Panc1 (cell line): ENCODE data around the gene IQGAP1. TPM values are rescaled to one million over a fixed set of nuclear protein-coding genes. Genes with fewer than 3 reads are reported as not detected.
A peak's percentile ranks its signal among the peaks of the same experiment; 100 is the strongest.

Source experiments
- ATAC-seq: fragments of 200-7000 bp; cut with Tn5 transposase; 2 replicates; pipeline ENCODE4 v1.9.1; 2020; ENCODE audit warnings: mild to moderate bottlenecking, moderate library complexity
- BruUV-seq: library from RNA; stranded (reverse); fragments of 400-500 nt; replicated peaks from 2 replicates; lab custom pipeline; 2021; lab: Mats Ljungman, UMichigan
- CTCF ChIA-PET: fragments of 300-600 bp; sonication (Branson Sonifier 250); formaldehyde crosslinking; loops from one replicate; lab custom pipeline; 2022; ENCODE audit warnings: antibody characterized with exemption; lab: Charles Lee
- POLR2A ChIA-PET: fragments of 300-600 bp; sonication (Branson Sonifier 250); formaldehyde crosslinking; loops from one replicate; lab custom pipeline; 2022; ENCODE audit warnings: antibody characterized with exemption; lab: Charles Lee
- DNase-seq: peaks from one replicate; pipeline ENCODE4 v3.0.0-alpha.2; 2010; ENCODE audit warnings: low read depth, low spot score
- H3K27ac ChIP-seq: 2 replicates; pipeline ENCODE4 v1.5.1; 2011; ENCODE audit warnings: mild to moderate bottlenecking, low read length, inconsistent platforms
- H3K27me3 ChIP-seq: fragments of 200-500 bp; sonication (Bioruptor generic); 2 replicates; pipeline ENCODE4 v1.6.0; 2014; ENCODE audit warnings: low read length, inconsistent platforms; ENCODE audit not compliant: control insufficient read depth, insufficient read depth
- H3K36me3 ChIP-seq: fragments of 200-500 bp; sonication (Bioruptor generic); 2 replicates; pipeline ENCODE4 v1.5.1; 2014; ENCODE audit warnings: inconsistent platforms, mild to moderate bottlenecking, low read length, moderate library complexity; ENCODE audit not compliant: control insufficient read depth, insufficient read depth
- H3K4me1 ChIP-seq: 2 replicates; pipeline ENCODE4 v1.5.1; 2011; ENCODE audit warnings: inconsistent platforms, mild to moderate bottlenecking, low read length, moderate library complexity; ENCODE audit not compliant: control insufficient read depth, insufficient read depth
- H3K4me3 ChIP-seq, 2 experiments: 2 replicates each; pipeline ENCODE4 v1.5.1; 2011 to 2012; ENCODE audit warnings: low read depth in 2 of 2, low read length in 2 of 2, mild to moderate bottlenecking in 2 of 2, inconsistent platforms in 1 of 2, moderate library complexity in 1 of 2
- H3K9me3 ChIP-seq: fragments of 200-500 bp; sonication (Bioruptor generic); 2 replicates; pipeline ENCODE4 v1.5.1; 2014; ENCODE audit warnings: low read depth, mild to moderate bottlenecking, inconsistent platforms, low read length, moderate library complexity; ENCODE audit not compliant: control insufficient read depth, insufficient read depth
- CTCF ChIP-seq: fragments of 450-650 bp; IDR thresholded peaks from 2 replicates; pipeline ENCODE4 v1.5.1; 2017; ENCODE audit warnings: mild to moderate bottlenecking
- POLR2AphosphoS5 ChIP-seq: IDR thresholded peaks from 2 replicates; pipeline ENCODE4 v1.6.1; 2012; ENCODE audit warnings: mild to moderate bottlenecking, low read depth, low read length, moderate library complexity
- REST ChIP-seq, 2 experiments: IDR thresholded peaks; 2 replicates each; pipeline ENCODE4 v1.6.1; 2011 to 2012; ENCODE audit warnings: low read depth in 2 of 2, control low read depth in 1 of 2, low read length in 1 of 2, mild to moderate bottlenecking in 1 of 2, moderate library complexity in 1 of 2; ENCODE audit not compliant: insufficient read depth in 1 of 2
- SIN3A ChIP-seq: IDR thresholded peaks from 2 replicates; pipeline ENCODE4 v1.6.1; 2012; ENCODE audit warnings: low read depth, mild to moderate bottlenecking, low read length, moderate library complexity, borderline replicate concordance; ENCODE audit not compliant: insufficient read depth
- TCF7L2 ChIP-seq: IDR thresholded peaks from 2 replicates; pipeline ENCODE4 v1.6.1; 2011; ENCODE audit warnings: mild to moderate bottlenecking, low read depth, low read length, inconsistent platforms
- in situ Hi-C: cut with HindIII; loops from 2 replicates; pipeline ENCODE4 v1.10.0; 2016; ENCODE audit warnings: low sequenced_read_pairs, low pct_unique_long_range_greater_than_20kb
- intact Hi-C: fragments of 100-400 bp; cut with micrococcal nuclease; formaldehyde crosslinking; loops from one replicate; pipeline ENCODE4 v1.10.0; 2022; ENCODE audit not compliant: unreplicated experiment
- total RNA-seq: library from RNA; stranded (reverse); gene quantifications from one replicate; pipeline ENCODE4 v1.2.1, GENCODE V29; 2021; ENCODE audit not compliant: unreplicated experiment

Gene IQGAP1
- total RNA-seq, 1 experiment from 2014 or later: 228 TPM

- Histone ChIP-seq H3K27me3 (no peaks in the 10 kb centered on the region), H3K4me3 (no peak overlapping the region), H3K27ac (no peak overlapping the region), H3K36me3 (peaks cover 58% of the 10 kb centered on the region), H3K9me3 (no peaks in the 10 kb centered on the region), H3K4me1 (no peaks in the 10 kb centered on the region)
- intact Hi-C loops: no loop called here
- ChIA-PET POLR2A (no interaction called here), CTCF (no interaction called here)
- ATAC-seq: no peak
- TSS peak; percentile 19 for BruUV-seq
- DNase-seq: no peak
- TF ChIP-seq SIN3A (no peak), POLR2AphosphoS5 (no peak), REST (IDR thresholded peaks at IDR 0.05; ENCODE audit: insufficient read depth in 1 of 2, low read depth in 2 of 2, low read length in 1 of 2) (no peak), TCF7L2 (no peak), CTCF (no peak)
- in situ Hi-C loops: no loop called here
Measured at GRCh38 chr15:90495067-90495466, 107.0 kb downstream of the IQGAP1 start.

- intact Hi-C loops: no loop called here
- in situ Hi-C loops: no loop called here
- no TSS peak for BruUV-seq
- TF ChIP-seq REST (IDR thresholded peaks at IDR 0.05; ENCODE audit: insufficient read depth in 1 of 2, low read depth in 2 of 2, low read length in 1 of 2) (no peak), SIN3A (no peak), POLR2AphosphoS5 (no peak), TCF7L2 (no peak), CTCF (no peak)
- Histone ChIP-seq H3K9me3 (no peaks in the 10 kb centered on the region), H3K27ac (no peak overlapping the region), H3K27me3 (no peaks in the 10 kb centered on the region), H3K36me3 (peaks cover 67% of the 10 kb centered on the region), H3K4me3 (no peak overlapping the region), H3K4me1 (no peaks in the 10 kb centered on the region)
- ATAC-seq (no peak), DNase-seq (no peak)
- CTCF ChIA-PET: no interaction called here
- POLR2A ChIA-PET: no interaction called here
Measured at GRCh38 chr15:90496791-90497190, 108.7 kb downstream of the IQGAP1 start.
